ENCODE results near the gene GPR158. TPM values are rescaled to one million over a fixed set of nuclear protein-coding genes. Genes with fewer than 3 reads are reported as not detected.

The GPR158 gene
- total and polyA plus RNA-seq, 4 donors, result 0.02 to 0.97 TPM; not detected in 2

DNA sequence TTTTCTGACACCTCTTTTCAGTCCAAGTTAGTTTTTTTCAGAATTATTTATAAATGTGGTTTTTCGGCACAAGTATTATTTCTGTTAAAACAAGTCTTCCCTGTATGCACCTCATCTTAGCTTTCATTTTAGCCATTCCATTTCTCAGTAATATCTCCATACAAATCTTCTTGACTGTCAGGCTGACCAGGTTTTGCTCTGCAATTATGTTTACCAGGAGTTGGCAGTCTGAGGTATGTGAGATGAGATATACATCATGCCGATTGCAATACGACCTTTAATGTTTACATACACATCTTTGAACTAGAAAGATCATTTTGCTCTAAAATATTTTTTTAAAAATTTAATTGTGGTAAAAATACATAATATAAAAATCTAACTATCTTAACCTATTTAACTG, 209.8 kb downstream of the GPR158 start:
- DNase-seq (no peak), ATAC-seq (ENCODE audit: insufficient read depth, low FRiP score) (no peak)
- peaks cover 0 to 13% (median 3%) of the 10 kb centered on the region in 4 donors for H3K9me3 ChIP-seq (ENCODE audit: control insufficient read depth in 4 of 4, insufficient read depth in 3 of 4, low read length in 3 of 4)
- H3K9ac ChIP-seq (ENCODE audit: insufficient read depth in 1 of 2, low read length in 2 of 2), result no peak overlapping the region
- 78 to 83% methylated on average over 3 of the region's 3 CpGs for WGBS, 2 donors
- no peak overlapping the region for H3K27ac ChIP-seq (ENCODE audit: low read depth in 1 of 2, low read length in 1 of 2)
- H3K36me3 ChIP-seq (ENCODE audit: control insufficient read depth in 4 of 4, insufficient read depth in 4 of 4, low read length in 4 of 4), result no peaks in the 10 kb centered on the region
- no peaks in the 10 kb centered on the region for H3K4me1 ChIP-seq (ENCODE audit: control insufficient read depth in 5 of 5, insufficient read depth in 5 of 5, low read length in 5 of 5)
- H3K27me3 ChIP-seq (ENCODE audit: control insufficient read depth in 3 of 3, insufficient read depth in 3 of 3, low read length in 2 of 3), result no peaks in the 10 kb centered on the region
- TF ChIP-seq, protein P1, sequence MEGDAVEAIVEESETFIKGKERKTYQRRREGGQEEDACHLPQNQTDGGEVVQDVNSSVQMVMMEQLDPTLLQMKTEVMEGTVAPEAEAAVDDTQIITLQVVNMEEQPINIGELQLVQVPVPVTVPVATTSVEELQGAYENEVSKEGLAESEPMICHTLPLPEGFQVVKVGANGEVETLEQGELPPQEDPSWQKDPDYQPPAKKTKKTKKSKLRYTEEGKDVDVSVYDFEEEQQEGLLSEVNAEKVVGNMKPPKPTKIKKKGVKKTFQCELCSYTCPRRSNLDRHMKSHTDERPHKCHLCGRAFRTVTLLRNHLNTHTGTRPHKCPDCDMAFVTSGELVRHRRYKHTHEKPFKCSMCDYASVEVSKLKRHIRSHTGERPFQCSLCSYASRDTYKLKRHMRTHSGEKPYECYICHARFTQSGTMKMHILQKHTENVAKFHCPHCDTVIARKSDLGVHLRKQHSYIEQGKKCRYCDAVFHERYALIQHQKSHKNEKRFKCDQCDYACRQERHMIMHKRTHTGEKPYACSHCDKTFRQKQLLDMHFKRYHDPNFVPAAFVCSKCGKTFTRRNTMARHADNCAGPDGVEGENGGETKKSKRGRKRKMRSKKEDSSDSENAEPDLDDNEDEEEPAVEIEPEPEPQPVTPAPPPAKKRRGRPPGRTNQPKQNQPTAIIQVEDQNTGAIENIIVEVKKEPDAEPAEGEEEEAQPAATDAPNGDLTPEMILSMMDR (IDR thresholded peaks at IDR 0.05; ENCODE audit: control extremely low read depth, extremely low read depth), result no peak
- no peak overlapping the region for H3K4me3 ChIP-seq

DNA sequence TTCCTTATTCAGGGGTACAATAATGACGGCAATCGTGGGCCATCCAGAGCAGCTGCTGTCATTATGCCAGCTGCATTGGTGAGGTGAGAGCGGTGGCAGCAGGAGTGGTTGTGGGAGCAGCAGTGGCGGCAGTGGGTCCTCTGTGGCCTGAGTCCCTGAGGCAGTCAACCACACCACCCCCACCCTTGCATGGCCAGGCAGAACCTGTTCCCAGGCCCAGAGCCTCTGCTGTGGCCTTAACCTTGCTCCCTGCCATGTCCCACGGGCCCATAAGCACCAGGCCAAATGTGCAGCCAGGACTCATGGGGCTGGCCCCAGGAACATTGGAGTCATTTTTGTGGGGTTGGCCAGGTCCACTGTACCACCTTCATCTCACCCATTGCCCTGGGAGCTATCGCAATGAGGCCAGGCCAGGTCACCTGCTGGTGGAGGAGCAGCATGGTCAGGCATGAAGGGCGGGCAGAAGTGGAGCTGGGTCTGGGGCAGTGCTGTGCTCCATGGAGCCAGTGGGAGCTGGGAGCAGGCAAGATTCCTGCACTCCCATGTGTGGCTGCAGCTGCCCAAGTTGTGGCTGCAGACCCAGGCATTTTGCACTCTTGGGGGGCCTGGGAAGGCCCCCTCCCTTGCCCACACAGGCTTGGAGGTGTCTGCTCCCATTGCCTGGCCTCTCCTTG, 213.5 kb downstream of the GPR158 start:
- no peak overlapping the region for H3K9ac ChIP-seq (ENCODE audit: insufficient read depth in 1 of 2, low read length in 2 of 2)
- no peak for DNase-seq
- no peaks in the 10 kb centered on the region for H3K27me3 ChIP-seq (ENCODE audit: control insufficient read depth in 3 of 3, insufficient read depth in 3 of 3, low read length in 2 of 3)
- peaks cover 0 to 25% (median 5%) of the 10 kb centered on the region in 4 donors for H3K9me3 ChIP-seq (ENCODE audit: control insufficient read depth in 4 of 4, insufficient read depth in 3 of 4, low read length in 3 of 4)
- TF ChIP-seq, protein P1 (IDR thresholded peaks at IDR 0.05; ENCODE audit: control extremely low read depth, extremely low read depth), result no peak
- ATAC-seq (ENCODE audit: insufficient read depth, low FRiP score), result no peak
- H3K4me3 ChIP-seq, result no peak overlapping the region
- H3K27ac ChIP-seq (ENCODE audit: low read depth in 1 of 2, low read length in 1 of 2), result no peak overlapping the region
- WGBS, 2 donors, result 90 to 94% methylated on average over 7 of the region's 7 CpGs
- H3K36me3 ChIP-seq (ENCODE audit: control insufficient read depth in 4 of 4, insufficient read depth in 4 of 4, low read length in 4 of 4), result no peaks in the 10 kb centered on the region
- H3K4me1 ChIP-seq (ENCODE audit: control insufficient read depth in 5 of 5, insufficient read depth in 5 of 5, low read length in 5 of 5), result no peaks in the 10 kb centered on the region

DNA sequence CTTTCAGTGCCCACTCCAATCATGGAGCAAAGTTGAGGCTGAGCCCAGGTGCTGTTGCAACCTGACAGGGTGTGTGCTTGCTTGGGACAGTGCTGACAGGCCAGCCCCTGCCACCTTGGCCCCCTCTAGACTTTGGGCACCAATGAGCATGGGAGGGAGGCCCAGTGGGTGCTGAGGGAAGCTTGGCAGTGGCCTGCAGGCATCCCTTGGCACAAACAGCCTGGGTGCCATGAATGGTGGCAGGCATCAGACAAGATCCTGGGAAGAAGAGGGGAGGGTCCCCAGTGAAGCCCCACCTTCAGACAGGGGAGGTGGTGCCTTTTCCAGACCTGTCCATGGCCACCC, 214.0 kb downstream of the GPR158 start:
- H3K27ac ChIP-seq (ENCODE audit: low read depth in 1 of 2, low read length in 1 of 2), result no peak overlapping the region
- H3K4me3 ChIP-seq, result no peak overlapping the region
- TF ChIP-seq, protein P1 (IDR thresholded peaks at IDR 0.05; ENCODE audit: control extremely low read depth, extremely low read depth), result no peak
- no peak for DNase-seq
- H3K9me3 ChIP-seq (ENCODE audit: control insufficient read depth in 4 of 4, insufficient read depth in 3 of 4, low read length in 3 of 4), result peaks cover 0 to 25% (median 5%) of the 10 kb centered on the region in 4 donors
- no peak overlapping the region for H3K9ac ChIP-seq (ENCODE audit: insufficient read depth in 1 of 2, low read length in 2 of 2)
- no peak for ATAC-seq (ENCODE audit: insufficient read depth, low FRiP score)
- H3K27me3 ChIP-seq (ENCODE audit: control insufficient read depth in 3 of 3, insufficient read depth in 3 of 3, low read length in 2 of 3), result no peaks in the 10 kb centered on the region
- no peaks in the 10 kb centered on the region for H3K36me3 ChIP-seq (ENCODE audit: control insufficient read depth in 4 of 4, insufficient read depth in 4 of 4, low read length in 4 of 4)
- H3K4me1 ChIP-seq (ENCODE audit: control insufficient read depth in 5 of 5, insufficient read depth in 5 of 5, low read length in 5 of 5), result no peaks in the 10 kb centered on the region

DNA sequence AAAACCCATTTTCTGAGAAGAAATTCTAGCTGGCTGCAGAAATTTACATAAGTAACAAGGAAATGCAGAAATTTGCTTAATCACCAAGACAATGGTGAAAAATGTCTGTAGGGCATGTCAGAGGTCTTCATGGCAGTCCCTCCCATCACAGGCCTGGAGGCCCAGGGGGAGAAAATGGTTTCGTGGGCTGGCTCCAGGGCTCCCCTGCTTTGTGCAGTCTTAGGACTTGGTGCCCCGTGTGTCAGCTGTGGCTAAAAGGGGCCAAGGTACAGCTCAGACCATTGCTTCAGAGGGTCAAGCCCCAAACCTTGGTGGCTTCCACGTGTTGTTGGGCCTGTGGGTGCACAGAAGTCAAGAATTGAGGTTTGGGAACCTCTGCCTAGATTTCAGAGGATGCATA, 215.9 kb downstream of the GPR158 start:
- Histone ChIP-seq H3K36me3 (ENCODE audit: control insufficient read depth in 4 of 4, insufficient read depth in 4 of 4, low read length in 4 of 4) (no peaks in the 10 kb centered on the region), H3K4me3 (no peak overlapping the region), H3K27me3 (ENCODE audit: control insufficient read depth in 3 of 3, insufficient read depth in 3 of 3, low read length in 2 of 3) (no peaks in the 10 kb centered on the region), H3K9ac (ENCODE audit: insufficient read depth in 1 of 2, low read length in 2 of 2) (no peak overlapping the region), H3K9me3 (ENCODE audit: control insufficient read depth in 4 of 4, insufficient read depth in 3 of 4, low read length in 3 of 4) (peaks cover 0 to 25% (median 5%) of the 10 kb centered on the region in 4 donors), H3K4me1 (ENCODE audit: control insufficient read depth in 5 of 5, insufficient read depth in 5 of 5, low read length in 5 of 5) (no peaks in the 10 kb centered on the region), H3K27ac (ENCODE audit: low read depth in 1 of 2, low read length in 1 of 2) (no peak overlapping the region)
- ATAC-seq (ENCODE audit: insufficient read depth, low FRiP score) (no peak), DNase-seq (no peak)
- TF ChIP-seq, protein P1 (IDR thresholded peaks at IDR 0.05; ENCODE audit: control extremely low read depth, extremely low read depth), result no peak
- WGBS, 2 donors, result 57 to 75% methylated on average over 3 of the region's 3 CpGs

Data from lung (tissue), 12 donors.